ENCODE data around the gene TFF3.

TFF3 gene

DNA sequence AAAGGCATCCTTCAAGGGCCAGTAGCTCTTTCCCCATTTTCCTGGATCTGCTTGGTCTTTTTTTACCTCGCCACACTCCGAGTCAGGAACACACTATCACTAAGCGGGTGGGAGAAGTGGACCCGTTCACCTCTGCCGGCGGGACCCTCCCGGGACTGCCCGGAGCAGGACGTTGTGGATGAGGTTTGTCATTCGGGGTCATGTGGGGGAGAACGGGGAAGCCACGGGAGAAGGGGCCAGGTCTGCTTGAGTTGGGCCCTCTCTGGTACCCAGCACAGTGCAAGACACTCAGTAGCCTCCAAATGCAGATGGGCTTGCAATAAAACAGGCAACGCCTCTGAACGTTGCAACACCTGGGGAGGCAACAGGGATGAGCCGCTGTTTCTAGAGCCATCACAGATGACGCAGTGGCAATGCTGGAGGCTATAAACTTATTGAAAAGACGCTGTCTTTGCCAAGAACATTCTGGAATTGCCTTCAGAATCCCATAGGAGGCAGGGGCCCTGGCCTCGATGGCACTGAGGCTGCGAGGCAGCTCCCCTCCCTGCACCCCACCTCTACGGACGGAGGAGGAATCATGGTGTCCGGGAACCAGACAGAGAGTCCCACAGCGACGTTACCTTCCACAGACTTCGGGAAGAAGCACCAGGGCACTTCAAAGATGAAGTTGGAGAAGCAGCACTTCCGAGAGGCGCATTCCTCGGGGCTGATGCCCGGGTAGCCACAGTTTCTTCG, 31.8 kb upstream of the TFF3 start:
- no peak for DNase-seq (ENCODE audit: low read depth)

DNA sequence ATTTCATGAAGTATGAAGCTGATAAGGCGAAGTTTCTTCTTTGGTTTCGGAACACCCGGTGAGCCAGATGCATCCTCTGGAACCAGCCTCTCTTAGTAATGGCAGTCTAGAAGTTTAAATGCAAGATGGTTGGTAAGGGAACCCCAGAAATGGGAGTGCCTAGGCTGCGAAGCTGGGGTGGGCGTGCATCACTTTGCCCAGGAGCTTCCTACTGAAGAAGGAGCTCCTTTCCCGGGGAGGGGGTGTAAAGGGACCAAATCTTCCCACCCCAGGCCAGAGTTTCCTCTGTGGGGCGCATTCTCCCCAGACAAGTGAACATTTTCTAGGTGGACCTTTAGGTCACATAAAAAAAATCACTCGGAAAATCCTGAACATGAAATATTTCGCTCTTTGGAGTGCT, 31.2 kb upstream of the TFF3 start:
- DNase-seq (ENCODE audit: low read depth): no peak

DNA sequence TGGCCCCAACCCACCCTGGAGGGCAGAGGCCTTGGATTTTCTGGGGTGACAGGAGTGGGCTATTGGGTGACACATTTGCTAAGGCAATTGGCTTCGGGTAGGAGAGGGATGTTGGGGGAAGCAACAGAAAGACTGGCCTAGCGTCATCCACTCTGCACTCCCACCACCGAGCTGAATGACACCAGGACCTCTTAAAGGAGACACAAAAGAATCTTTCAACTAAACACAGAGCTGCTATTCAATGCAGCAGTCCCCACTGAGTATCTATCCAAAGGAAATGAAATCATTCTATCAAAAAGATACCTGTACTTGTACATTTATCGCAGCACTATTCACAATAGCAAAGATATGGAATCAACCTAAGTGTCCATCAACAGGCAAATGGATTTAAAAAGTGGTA, 29.4 kb upstream of the TFF3 start:
- no peak for DNase-seq (ENCODE audit: low read depth)

- no peak for DNase-seq (ENCODE audit: low read depth)
These were observed 28.8 kb upstream of the TFF3 start for GRCh38 chr21:42343963-42344510.

GRCh38 chr21:42343556-42343955, 28.3 kb upstream of the TFF3 start:
- DNase-seq (ENCODE audit: low read depth): no peak

DNA sequence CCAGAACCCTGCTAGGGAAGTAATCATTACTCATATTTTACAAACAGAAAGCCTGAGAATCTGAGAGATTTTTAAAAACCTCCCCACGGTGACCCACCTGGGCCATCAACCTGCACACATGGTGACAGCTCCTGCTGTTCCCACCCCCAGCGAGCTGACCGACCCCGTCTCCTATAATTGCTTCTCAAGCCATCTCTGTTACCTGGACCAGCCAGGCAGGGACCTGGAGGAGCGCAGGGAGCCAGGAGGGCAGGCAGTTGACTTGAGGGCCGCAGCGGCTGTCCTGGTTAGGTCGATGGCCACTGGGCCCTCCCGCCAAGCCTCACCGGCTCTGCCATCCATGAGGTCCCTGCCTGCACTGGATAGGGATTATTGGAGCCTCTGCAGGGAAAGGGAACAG, 27.9 kb upstream of the TFF3 start:
- no peak for DNase-seq (ENCODE audit: low read depth)

DNA sequence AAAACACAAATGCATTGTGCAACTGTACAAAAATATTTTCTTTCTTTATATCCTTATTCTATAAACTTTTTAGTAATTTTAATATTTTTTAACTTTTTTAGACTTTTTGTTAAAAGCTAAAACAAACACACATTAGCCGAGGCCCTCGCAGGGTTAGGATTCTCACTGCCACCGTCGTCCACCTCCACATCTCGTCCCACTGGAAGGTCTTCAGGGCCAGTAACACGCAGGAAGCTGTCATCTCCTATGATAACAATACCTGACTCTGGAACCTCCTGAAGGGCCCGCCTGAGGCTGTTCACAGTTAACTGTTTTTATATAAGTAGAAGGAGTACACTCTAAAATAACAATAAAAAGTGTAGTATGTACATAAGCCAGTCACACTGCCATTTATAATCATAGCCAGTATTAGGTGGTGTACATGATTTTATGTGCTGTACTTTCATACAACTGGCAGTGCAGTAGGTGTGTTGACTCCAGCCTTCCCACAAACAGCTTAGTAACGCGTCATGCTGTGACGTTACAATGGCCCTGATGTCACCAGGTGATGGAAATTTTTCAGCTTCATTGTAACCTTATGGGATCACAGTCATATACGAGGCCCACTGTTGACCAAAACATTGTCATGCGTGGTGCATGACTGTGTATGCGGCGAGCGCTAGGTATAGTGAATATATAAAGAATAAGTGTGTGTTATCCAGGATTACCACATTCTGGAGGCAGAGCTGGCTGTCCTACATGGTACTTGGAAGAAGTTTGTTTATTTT, 26.8 kb upstream of the TFF3 start:
- DNase-seq (ENCODE audit: low read depth): no peak

- DNase-seq (ENCODE audit: low read depth): no peak
These were observed 25.2 kb upstream of the TFF3 start for GRCh38 chr21:42340187-42341050.

GRCh38 chr21:42338729-42339715, 23.8 kb upstream of the TFF3 start:
- no peak for DNase-seq (ENCODE audit: low read depth)

- DNase-seq (ENCODE audit: low read depth): peak; percentile 4
These were observed 22.9 kb upstream of the TFF3 start for GRCh38 chr21:42337830-42338728.

DNA sequence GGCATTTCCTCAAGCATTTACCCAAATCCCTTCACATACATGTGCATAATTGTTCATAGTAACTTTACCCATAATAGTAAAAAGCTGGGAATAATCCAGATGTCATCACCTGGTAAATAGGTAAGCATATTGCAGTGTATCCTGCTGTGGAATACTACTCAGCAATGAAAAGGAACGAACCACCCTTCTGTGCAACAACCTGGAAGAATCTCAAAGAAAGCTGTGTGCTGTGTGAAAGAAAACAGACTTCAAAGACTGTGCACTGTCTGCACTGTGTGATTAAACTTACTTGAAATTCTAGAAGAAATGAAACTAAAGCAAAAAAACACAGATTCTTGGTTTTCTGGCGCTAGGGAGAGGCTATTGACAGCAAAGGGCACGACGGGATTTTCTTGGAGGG, 22.1 kb upstream of the TFF3 start:
- no peak for DNase-seq (ENCODE audit: low read depth)

GRCh38 chr21:42336054-42336453, 20.8 kb upstream of the TFF3 start:
- no peak for DNase-seq (ENCODE audit: low read depth)

DNA sequence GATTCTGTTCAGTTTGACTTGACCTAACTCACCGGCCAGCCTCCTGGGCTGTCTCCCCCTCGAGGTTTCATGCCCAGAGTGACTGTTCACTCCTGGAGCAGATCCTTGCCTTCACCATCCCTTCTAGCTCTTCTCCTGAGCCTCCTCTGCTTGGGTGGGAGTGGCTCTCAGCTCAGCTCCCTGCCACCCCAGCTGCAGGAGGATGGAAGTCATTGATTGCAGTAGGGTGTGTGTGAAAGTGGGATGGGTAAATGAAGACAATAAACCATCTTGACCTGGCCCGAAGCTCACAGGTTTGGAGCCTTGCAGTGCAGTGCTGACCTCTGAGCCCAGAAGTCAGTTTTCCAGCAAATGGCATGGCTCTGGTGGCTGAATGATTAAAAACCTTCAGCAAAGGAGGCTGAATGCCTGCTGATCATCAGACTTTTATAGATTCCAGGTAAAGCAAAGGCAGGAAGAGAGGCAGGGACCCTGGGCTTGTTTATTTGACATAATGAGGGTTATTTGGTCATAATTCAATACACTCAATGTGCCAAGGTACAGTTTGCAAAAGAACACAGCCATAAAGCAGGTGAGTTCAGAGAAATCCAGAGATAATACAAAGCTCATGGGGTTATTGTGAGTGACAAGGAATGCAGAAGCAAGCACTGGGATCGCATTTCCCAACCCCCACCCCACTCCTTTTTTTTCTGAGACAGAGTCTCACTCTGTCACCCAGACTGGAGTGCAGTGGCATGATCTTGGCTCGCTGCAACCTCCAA, 17.5 kb upstream of the TFF3 start:
- no peak for DNase-seq (ENCODE audit: low read depth)

DNA sequence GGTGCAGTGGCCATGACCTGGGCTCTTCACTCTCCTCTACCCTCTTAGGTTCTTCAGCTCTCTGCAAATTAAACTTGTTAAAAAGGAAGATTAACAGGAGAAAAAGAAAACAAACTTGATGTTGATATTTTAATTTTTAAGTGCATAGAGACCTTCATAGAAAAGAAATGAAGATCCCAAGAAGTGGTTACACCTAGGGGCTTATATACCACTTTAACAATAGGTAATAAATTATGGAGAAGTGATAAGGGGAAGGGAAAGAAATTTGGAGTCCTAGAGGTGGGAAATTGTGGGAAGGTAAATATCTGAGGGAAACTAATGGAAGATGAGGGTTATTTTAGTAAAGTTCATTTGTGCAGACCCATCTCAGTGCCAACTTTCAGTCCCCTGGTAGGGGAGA, 16.5 kb upstream of the TFF3 start:
- DNase-seq (ENCODE audit: low read depth): no peak

DNA sequence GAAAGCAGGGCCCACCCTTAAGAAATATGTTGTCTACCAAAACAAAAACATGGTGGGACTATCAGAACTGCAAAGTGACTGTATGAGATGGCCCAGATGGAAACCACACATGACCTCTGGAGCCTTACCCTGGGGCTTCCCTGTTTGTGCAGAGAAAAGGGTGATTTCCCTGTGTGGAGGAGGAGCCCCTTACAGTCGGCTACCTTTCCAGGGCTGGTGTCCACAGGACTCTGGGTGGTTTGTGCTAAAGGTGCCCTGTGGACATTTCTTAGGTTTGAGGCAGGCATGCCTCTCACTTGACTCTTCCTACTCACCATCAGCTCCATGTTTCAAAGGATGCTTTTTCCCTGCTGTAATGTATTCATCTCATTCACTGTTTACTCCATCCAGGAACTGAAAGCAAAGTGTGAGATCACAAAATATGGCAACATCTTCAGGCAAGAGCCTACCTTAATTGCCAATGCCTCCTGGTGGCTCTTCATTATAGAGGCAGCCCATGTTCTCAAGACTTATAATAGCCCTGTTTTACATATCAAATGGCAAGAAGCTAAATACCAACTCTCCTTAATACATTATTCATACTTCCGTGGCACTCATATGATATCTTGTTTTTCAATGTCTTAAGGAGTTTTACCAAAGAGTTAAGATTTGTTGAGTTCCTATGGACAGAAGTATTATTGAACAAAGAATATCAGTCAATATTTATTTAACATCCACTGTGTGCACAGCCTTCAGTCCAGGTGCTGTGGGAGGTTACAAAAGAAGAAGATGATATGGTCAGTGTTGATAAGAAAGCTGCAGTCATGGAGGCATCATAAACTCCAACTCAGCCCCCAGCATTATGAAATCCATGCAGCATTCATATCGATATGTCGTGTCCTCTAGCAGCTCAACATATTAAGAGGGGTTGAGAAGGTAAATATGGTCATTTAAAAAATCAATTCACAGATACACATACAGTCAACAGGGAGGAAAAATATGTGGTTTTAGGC, 15.5 kb upstream of the TFF3 start:
- no peak for DNase-seq (ENCODE audit: low read depth)

DNA sequence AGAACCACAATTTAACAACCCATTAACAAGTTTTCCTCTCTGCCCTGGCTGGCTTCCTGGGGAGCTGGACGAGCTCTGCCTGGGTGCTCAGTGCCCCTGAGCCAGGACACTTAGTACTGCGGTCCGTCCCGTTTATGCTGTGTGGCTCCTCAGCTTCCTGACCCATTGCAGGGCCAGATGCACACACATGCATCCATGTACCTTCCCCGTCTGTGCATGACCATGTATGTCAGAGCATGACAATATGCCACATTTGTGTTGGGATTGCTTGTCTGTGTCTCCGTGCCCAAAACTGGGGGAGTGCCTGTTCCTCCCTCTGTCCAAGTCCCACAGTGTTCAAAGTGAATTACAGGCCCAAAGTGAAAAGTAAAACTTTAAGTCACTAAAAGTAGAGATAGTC, 9.7 kb upstream of the TFF3 start:
- DNase-seq (ENCODE audit: low read depth): no peak

GRCh38 chr21:42321845-42322244, 6.6 kb upstream of the TFF3 start:
- DNase-seq (ENCODE audit: low read depth): no peak

GRCh38 chr21:42321231-42321630, 6.0 kb upstream of the TFF3 start:
- no peak for DNase-seq (ENCODE audit: low read depth)
